ENCODE results near the gene GDF10. TPM values are rescaled to one million over a fixed set of nuclear protein-coding genes. Genes with fewer than 3 reads are reported as not detected.

GDF10 gene
- polyA plus RNA-seq, 4 donors, result 0.63 to 1.6 TPM; not detected in 2

- H3K27ac ChIP-seq (ENCODE audit: low read depth in 1 of 3, low read length in 2 of 3), result no peak overlapping the region
- DNase-seq (no peak), FAIRE-seq (no peak)
- peaks cover 0 to 6% (median 0%) of the 10 kb centered on the region in 3 donors for H3K27me3 ChIP-seq (ENCODE audit: control insufficient read depth in 3 of 3, insufficient read depth in 3 of 3, low read length in 3 of 3)
- 79 to 95% (median 89%) methylated on average over 5 of the region's 5 CpGs for WGBS, 3 donors
- H3K4me3 ChIP-seq (ENCODE audit: low read depth in 1 of 3, low read length in 3 of 3), result no peak overlapping the region
- no peaks in the 10 kb centered on the region for H3K36me3 ChIP-seq (ENCODE audit: control insufficient read depth in 3 of 3, insufficient read depth in 2 of 3, low read depth in 1 of 3, low read length in 3 of 3)
- H3K4me1 ChIP-seq (ENCODE audit: control insufficient read depth in 3 of 3, insufficient read depth in 2 of 3, low read depth in 1 of 3, low read length in 2 of 3), result no peaks in the 10 kb centered on the region
- no peaks in the 10 kb centered on the region for H3K9me3 ChIP-seq (ENCODE audit: control insufficient read depth in 2 of 2, insufficient read depth in 1 of 2, low read depth in 1 of 2, low read length in 1 of 2)
These were observed 16.1 kb downstream of the GDF10 start for GRCh38 chr10:47316131-47316530.

GRCh38 chr10:47317251-47317650, 17.3 kb downstream of the GDF10 start:
- no peak overlapping the region for H3K27ac ChIP-seq (ENCODE audit: low read depth in 1 of 3, low read length in 2 of 3)
- peaks cover 0 to 15% (median 0%) of the 10 kb centered on the region in 3 donors for H3K27me3 ChIP-seq (ENCODE audit: control insufficient read depth in 3 of 3, insufficient read depth in 3 of 3, low read length in 3 of 3)
- no peak for DNase-seq
- no peaks in the 10 kb centered on the region for H3K9me3 ChIP-seq (ENCODE audit: control insufficient read depth in 2 of 2, insufficient read depth in 1 of 2, low read depth in 1 of 2, low read length in 1 of 2)
- no peak for FAIRE-seq
- no peak overlapping the region for H3K4me3 ChIP-seq (ENCODE audit: low read depth in 1 of 3, low read length in 3 of 3)
- no peaks in the 10 kb centered on the region for H3K4me1 ChIP-seq (ENCODE audit: control insufficient read depth in 3 of 3, insufficient read depth in 2 of 3, low read depth in 1 of 3, low read length in 2 of 3)
- no peaks in the 10 kb centered on the region for H3K36me3 ChIP-seq (ENCODE audit: control insufficient read depth in 3 of 3, insufficient read depth in 2 of 3, low read depth in 1 of 3, low read length in 3 of 3)
- WGBS, 3 donors, result 81 to 90% (median 84%) methylated on average over 4 of the region's 4 CpGs

- WGBS, 3 donors, result 53 to 88% (median 79%) methylated on average over 9 of the region's 9 CpGs
- DNase-seq (no peak), FAIRE-seq (no peak)
These were observed 18.7 kb downstream of the GDF10 start for GRCh38 chr10:47318706-47319105.

GRCh38 chr10:47319784-47320183, 19.8 kb downstream of the GDF10 start:
- peaks cover 0 to 19% (median 0%) of the 10 kb centered on the region in 3 donors for H3K27me3 ChIP-seq (ENCODE audit: control insufficient read depth in 3 of 3, insufficient read depth in 3 of 3, low read length in 3 of 3)
- H3K4me1 ChIP-seq (ENCODE audit: control insufficient read depth in 3 of 3, insufficient read depth in 2 of 3, low read depth in 1 of 3, low read length in 2 of 3), result no peaks in the 10 kb centered on the region
- WGBS, 3 donors, result 88 to 90% (median 89%) methylated on average over 8 of the region's 8 CpGs
- no peaks in the 10 kb centered on the region for H3K9me3 ChIP-seq (ENCODE audit: control insufficient read depth in 2 of 2, insufficient read depth in 1 of 2, low read depth in 1 of 2, low read length in 1 of 2)
- no peak overlapping the region for H3K4me3 ChIP-seq (ENCODE audit: low read depth in 1 of 3, low read length in 3 of 3)
- DNase-seq (no peak), FAIRE-seq (no peak)
- H3K36me3 ChIP-seq (ENCODE audit: control insufficient read depth in 3 of 3, insufficient read depth in 2 of 3, low read depth in 1 of 3, low read length in 3 of 3), result no peaks in the 10 kb centered on the region
- no peak overlapping the region for H3K27ac ChIP-seq (ENCODE audit: low read depth in 1 of 3, low read length in 2 of 3)

More at GRCh38 chr10:47318706-47319105, 18.7 kb downstream of the GDF10 start:
- Histone ChIP-seq H3K27me3 (ENCODE audit: control insufficient read depth in 3 of 3, insufficient read depth in 3 of 3, low read length in 3 of 3) (peaks cover 0 to 19% (median 0%) of the 10 kb centered on the region in 3 donors), H3K9me3 (ENCODE audit: control insufficient read depth in 2 of 2, insufficient read depth in 1 of 2, low read depth in 1 of 2, low read length in 1 of 2) (no peaks in the 10 kb centered on the region), H3K27ac (ENCODE audit: low read depth in 1 of 3, low read length in 2 of 3) (no peak overlapping the region), H3K4me1 (ENCODE audit: control insufficient read depth in 3 of 3, insufficient read depth in 2 of 3, low read depth in 1 of 3, low read length in 2 of 3) (no peaks in the 10 kb centered on the region), H3K36me3 (ENCODE audit: control insufficient read depth in 3 of 3, insufficient read depth in 2 of 3, low read depth in 1 of 3, low read length in 3 of 3) (no peaks in the 10 kb centered on the region), H3K4me3 (ENCODE audit: low read depth in 1 of 3, low read length in 3 of 3) (no peak overlapping the region)

- no peak overlapping the region for H3K27ac ChIP-seq (ENCODE audit: low read depth in 1 of 3, low read length in 2 of 3)
- FAIRE-seq, result no peak
- WGBS, 3 donors, result 75 to 79% (median 78%) methylated on average over 6 of the region's 6 CpGs
These were observed 20.8 kb downstream of the GDF10 start for GRCh38 chr10:47320812-47321211.

GRCh38 chr10:47321521-47322195, 21.7 kb downstream of the GDF10 start:
- no peak for FAIRE-seq

More at GRCh38 chr10:47320812-47321211, 20.8 kb downstream of the GDF10 start:
- no peak overlapping the region for H3K4me3 ChIP-seq (ENCODE audit: low read depth in 1 of 3, low read length in 3 of 3)
- no peaks in the 10 kb centered on the region for H3K4me1 ChIP-seq (ENCODE audit: control insufficient read depth in 3 of 3, insufficient read depth in 2 of 3, low read depth in 1 of 3, low read length in 2 of 3)
- no peaks in the 10 kb centered on the region for H3K36me3 ChIP-seq (ENCODE audit: control insufficient read depth in 3 of 3, insufficient read depth in 2 of 3, low read depth in 1 of 3, low read length in 3 of 3)
- H3K27me3 ChIP-seq (ENCODE audit: control insufficient read depth in 3 of 3, insufficient read depth in 3 of 3, low read length in 3 of 3), result peaks cover 0 to 19% (median 0%) of the 10 kb centered on the region in 3 donors
- DNase-seq, result no peak
- H3K9me3 ChIP-seq (ENCODE audit: control insufficient read depth in 2 of 2, insufficient read depth in 1 of 2, low read depth in 1 of 2, low read length in 1 of 2), result no peaks in the 10 kb centered on the region

GRCh38 chr10:47322300-47323061, 22.5 kb downstream of the GDF10 start, which contains the start of gene GDF2:
GDF2 (plus strand) TSS chr10:47322454; CDS start chr10:47322669, 215 bp downstream.
- H3K27me3 ChIP-seq (ENCODE audit: control insufficient read depth in 3 of 3, insufficient read depth in 3 of 3, low read length in 3 of 3), result peaks cover 0 to 19% (median 0%) of the 10 kb centered on the region in 3 donors
- no peak for FAIRE-seq
- 57 to 75% (median 70%) methylated on average over 33 to 35 of the region's 35 CpGs for WGBS, 3 donors
- H3K9me3 ChIP-seq (ENCODE audit: control insufficient read depth in 2 of 2, insufficient read depth in 1 of 2, low read depth in 1 of 2, low read length in 1 of 2), result no peaks in the 10 kb centered on the region
- no peak within 1 kb of the TSS for H3K4me3 ChIP-seq (ENCODE audit: low read depth in 1 of 3, low read length in 3 of 3)
- no peak within 1 kb of the TSS for H3K27ac ChIP-seq (ENCODE audit: low read depth in 1 of 3, low read length in 2 of 3)
- H3K36me3 ChIP-seq (ENCODE audit: control insufficient read depth in 3 of 3, insufficient read depth in 2 of 3, low read depth in 1 of 3, low read length in 3 of 3), result no peaks in the 10 kb centered on the region
- DNase-seq, result no peak
- H3K4me1 ChIP-seq (ENCODE audit: control insufficient read depth in 3 of 3, insufficient read depth in 2 of 3, low read depth in 1 of 3, low read length in 2 of 3), result no peaks in the 10 kb centered on the region

More at GRCh38 chr10:47321521-47322195, 21.7 kb downstream of the GDF10 start:
- DNase-seq, result no peak
- Histone ChIP-seq H3K36me3 (ENCODE audit: control insufficient read depth in 3 of 3, insufficient read depth in 2 of 3, low read depth in 1 of 3, low read length in 3 of 3) (no peaks in the 10 kb centered on the region), H3K4me3 (ENCODE audit: low read depth in 1 of 3, low read length in 3 of 3) (no peak overlapping the region), H3K9me3 (ENCODE audit: control insufficient read depth in 2 of 2, insufficient read depth in 1 of 2, low read depth in 1 of 2, low read length in 1 of 2) (no peaks in the 10 kb centered on the region), H3K27me3 (ENCODE audit: control insufficient read depth in 3 of 3, insufficient read depth in 3 of 3, low read length in 3 of 3) (peaks cover 0 to 19% (median 0%) of the 10 kb centered on the region in 3 donors), H3K27ac (ENCODE audit: low read depth in 1 of 3, low read length in 2 of 3) (no peak overlapping the region), H3K4me1 (ENCODE audit: control insufficient read depth in 3 of 3, insufficient read depth in 2 of 3, low read depth in 1 of 3, low read length in 2 of 3) (no peaks in the 10 kb centered on the region)
- 69 to 85% (median 76%) methylated on average over 8 of the region's 8 CpGs for WGBS, 3 donors

- peaks cover 0 to 19% (median 0%) of the 10 kb centered on the region in 3 donors for H3K27me3 ChIP-seq (ENCODE audit: control insufficient read depth in 3 of 3, insufficient read depth in 3 of 3, low read length in 3 of 3)
- no peaks in the 10 kb centered on the region for H3K36me3 ChIP-seq (ENCODE audit: control insufficient read depth in 3 of 3, insufficient read depth in 2 of 3, low read depth in 1 of 3, low read length in 3 of 3)
- DNase-seq (no peak), FAIRE-seq (no peak)
- WGBS, 3 donors, result 47 to 70% (median 67%) methylated on average over 1 of the region's 1 CpG
- no peak overlapping the region for H3K27ac ChIP-seq (ENCODE audit: low read depth in 1 of 3, low read length in 2 of 3)
- no peak overlapping the region for H3K4me3 ChIP-seq (ENCODE audit: low read depth in 1 of 3, low read length in 3 of 3)
- H3K4me1 ChIP-seq (ENCODE audit: control insufficient read depth in 3 of 3, insufficient read depth in 2 of 3, low read depth in 1 of 3, low read length in 2 of 3), result no peaks in the 10 kb centered on the region
- H3K9me3 ChIP-seq (ENCODE audit: control insufficient read depth in 2 of 2, insufficient read depth in 1 of 2, low read depth in 1 of 2, low read length in 1 of 2), result no peaks in the 10 kb centered on the region
These were observed 23.1 kb downstream of the GDF10 start for GRCh38 chr10:47323087-47323486.

Data from small intestine (tissue), 7 donors.